A673 (cell line): Measurements from ENCODE around the gene RGP1.

ENCODE experiments used
- EZH2 ChIP-seq: fragments of 200-600 bp; sonication (generic); IDR thresholded peaks from 2 replicates; pipeline ENCODE4 v1.6.1; 2017; ENCODE audit warnings: borderline replicate concordance, low read depth, mild to moderate bottlenecking, mixed read lengths, antibody characterized with exemption, low read length; ENCODE audit not compliant: poor library complexity, severe bottlenecking
- TF ChIP-seq, protein P1 (sequence below): fragments of 300-800, 200-600 bp; sonication (generic); conservative IDR thresholded peaks from 2 replicates; pipeline ENCODE4 v1.5.1; 2017; ENCODE audit warnings: low read depth, mild to moderate bottlenecking, antibody characterized with exemption, low read length, moderate library complexity, mixed read lengths

DNA sequence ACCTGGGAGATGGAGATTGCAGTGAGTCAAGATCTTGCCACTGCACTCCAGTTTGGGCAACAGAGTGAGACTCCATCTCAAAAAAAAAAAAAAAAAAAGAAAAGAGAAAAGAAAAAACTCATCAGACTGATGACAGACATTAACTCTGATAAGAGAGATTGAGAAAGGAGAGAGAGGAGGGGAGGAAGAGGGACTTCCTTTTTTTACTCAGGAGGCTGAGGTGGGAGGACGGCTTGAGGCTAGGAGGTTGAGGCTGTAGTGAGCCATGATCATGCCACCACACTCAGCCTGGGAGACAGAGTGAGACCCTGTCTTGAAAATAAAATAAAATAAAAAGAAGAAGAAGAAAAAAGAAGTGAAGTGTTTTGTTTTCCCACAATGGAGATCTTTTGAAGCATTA, 14.7 kb downstream of the RGP1 start:
- TF ChIP-seq, protein P1, sequence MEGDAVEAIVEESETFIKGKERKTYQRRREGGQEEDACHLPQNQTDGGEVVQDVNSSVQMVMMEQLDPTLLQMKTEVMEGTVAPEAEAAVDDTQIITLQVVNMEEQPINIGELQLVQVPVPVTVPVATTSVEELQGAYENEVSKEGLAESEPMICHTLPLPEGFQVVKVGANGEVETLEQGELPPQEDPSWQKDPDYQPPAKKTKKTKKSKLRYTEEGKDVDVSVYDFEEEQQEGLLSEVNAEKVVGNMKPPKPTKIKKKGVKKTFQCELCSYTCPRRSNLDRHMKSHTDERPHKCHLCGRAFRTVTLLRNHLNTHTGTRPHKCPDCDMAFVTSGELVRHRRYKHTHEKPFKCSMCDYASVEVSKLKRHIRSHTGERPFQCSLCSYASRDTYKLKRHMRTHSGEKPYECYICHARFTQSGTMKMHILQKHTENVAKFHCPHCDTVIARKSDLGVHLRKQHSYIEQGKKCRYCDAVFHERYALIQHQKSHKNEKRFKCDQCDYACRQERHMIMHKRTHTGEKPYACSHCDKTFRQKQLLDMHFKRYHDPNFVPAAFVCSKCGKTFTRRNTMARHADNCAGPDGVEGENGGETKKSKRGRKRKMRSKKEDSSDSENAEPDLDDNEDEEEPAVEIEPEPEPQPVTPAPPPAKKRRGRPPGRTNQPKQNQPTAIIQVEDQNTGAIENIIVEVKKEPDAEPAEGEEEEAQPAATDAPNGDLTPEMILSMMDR = no peak
- no peak for TF ChIP-seq EZH2
